Measurements from ENCODE around the gene CAMTA1.

DNA sequence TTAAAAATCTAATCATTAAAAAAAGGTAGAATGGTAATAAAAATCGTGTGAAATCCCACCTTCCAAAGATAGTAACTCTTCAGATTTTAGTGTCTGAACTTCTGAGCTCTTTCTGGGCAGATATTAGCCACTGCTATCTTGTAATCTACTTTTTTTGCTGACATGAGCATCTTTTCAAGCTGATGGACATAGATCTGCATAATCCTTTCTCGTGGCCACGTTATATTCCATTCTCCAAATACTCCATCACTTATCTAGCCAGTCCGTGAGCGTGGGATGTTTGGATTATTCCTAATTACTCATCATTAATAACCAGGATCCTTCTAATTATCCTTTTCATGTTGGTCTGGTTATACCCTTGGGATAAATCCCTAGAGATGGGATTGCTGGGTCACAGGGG, 731.7 kb downstream of the CAMTA1 start:
- TF ChIP-seq, protein P1, sequence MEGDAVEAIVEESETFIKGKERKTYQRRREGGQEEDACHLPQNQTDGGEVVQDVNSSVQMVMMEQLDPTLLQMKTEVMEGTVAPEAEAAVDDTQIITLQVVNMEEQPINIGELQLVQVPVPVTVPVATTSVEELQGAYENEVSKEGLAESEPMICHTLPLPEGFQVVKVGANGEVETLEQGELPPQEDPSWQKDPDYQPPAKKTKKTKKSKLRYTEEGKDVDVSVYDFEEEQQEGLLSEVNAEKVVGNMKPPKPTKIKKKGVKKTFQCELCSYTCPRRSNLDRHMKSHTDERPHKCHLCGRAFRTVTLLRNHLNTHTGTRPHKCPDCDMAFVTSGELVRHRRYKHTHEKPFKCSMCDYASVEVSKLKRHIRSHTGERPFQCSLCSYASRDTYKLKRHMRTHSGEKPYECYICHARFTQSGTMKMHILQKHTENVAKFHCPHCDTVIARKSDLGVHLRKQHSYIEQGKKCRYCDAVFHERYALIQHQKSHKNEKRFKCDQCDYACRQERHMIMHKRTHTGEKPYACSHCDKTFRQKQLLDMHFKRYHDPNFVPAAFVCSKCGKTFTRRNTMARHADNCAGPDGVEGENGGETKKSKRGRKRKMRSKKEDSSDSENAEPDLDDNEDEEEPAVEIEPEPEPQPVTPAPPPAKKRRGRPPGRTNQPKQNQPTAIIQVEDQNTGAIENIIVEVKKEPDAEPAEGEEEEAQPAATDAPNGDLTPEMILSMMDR (conservative IDR thresholded peaks at IDR 0.05; ENCODE audit: low read depth, low read length) = no peak
- TF ChIP-seq EZH2 (IDR thresholded peaks at IDR 0.05; ENCODE audit: borderline replicate concordance, low read depth, low read length, poor library complexity, severe bottlenecking) = no peak

Data from A673 (cell line).